Mucosa of descending colon (tissue), 3 donors: ENCODE data around the gene MAPRE2. TPM values are rescaled to one million over a fixed set of nuclear protein-coding genes. Genes with fewer than 3 reads are reported as not detected.

Experiments
- ATAC-seq: fragments of 200-7000 bp; cut with Tn5 transposase; one replicate; pipeline ENCODE4 v1.9.1; 2020; ENCODE audit warnings: mild to moderate bottlenecking, moderate library complexity
- DNase-seq, 3 donors: peaks; one replicate each; pipeline ENCODE4 v3.0.0-alpha.2; 2020
- H3K36me3 ChIP-seq: fragments of 200-600 bp; one replicate; pipeline ENCODE4 v1.8.0; 2021; ENCODE audit warnings: low read depth, mild to moderate bottlenecking
- H3K4me1 ChIP-seq: fragments of 200-600 bp; one replicate; pipeline ENCODE4 v1.8.0; 2021; ENCODE audit warnings: low read depth, mild to moderate bottlenecking
- H3K4me3 ChIP-seq: fragments of 200-600 bp; one replicate; pipeline ENCODE4 v1.8.0; 2021; ENCODE audit warnings: mild to moderate bottlenecking
- H3K9me3 ChIP-seq: fragments of 200-600 bp; one replicate; pipeline ENCODE4 v1.8.0; 2021; ENCODE audit warnings: mild to moderate bottlenecking
- CTCF ChIP-seq: fragments of 200-600 bp; IDR thresholded peaks from one replicate; pipeline ENCODE4 v1.8.0; 2022; ENCODE audit warnings: antibody characterized with exemption, mild to moderate bottlenecking
- intact Hi-C, 2 donors: fragments of 100-400 bp; cut with DNase I in 1 of 2; cut with micrococcal nuclease in 1 of 2; formaldehyde crosslinking; loops; one replicate each; pipeline versions ENCODE4 v1.11.0 to v1.11.1; 2022; cut with DNase I, micrococcal nuclease
- total RNA-seq, 3 donors: library from RNA; stranded (reverse); fragmentation: NEBNext Ultra II Directional in 2 of 3; extraction: Animal tissue kit (Norgen Biotek cat#: 25700) in 2 of 3; gene quantifications; one replicate each; pipeline versions ENCODE4 v1.2.1 to v1.2.4, GENCODE V29; 2021 to 2023
- donor health status: DM: no; HTN: no; CAD: no; lungs with moderate emphysema.
- donor health status: DM: no; HTN: no; CAD: no.
- donor health status: DM: no; HTN: yes; CAD: no.

Gene MAPRE2
- total RNA-seq, 3 donors from 2014 or later, result 26.4 to 31.3 (median 27.3) TPM

- no peak overlapping the region for H3K4me3 ChIP-seq
- TF ChIP-seq CTCF, result no peak
- no peaks in the 10 kb centered on the region for H3K4me1 ChIP-seq
- H3K36me3 ChIP-seq, result no peaks in the 10 kb centered on the region
- DNase-seq (no peak), ATAC-seq (no peak)
- H3K9me3 ChIP-seq, result no peaks in the 10 kb centered on the region
- intact Hi-C loops, result no loop called here
Measured at GRCh38 chr18:35071819-35072247, 30.6 kb downstream of the MAPRE2 start.

- TF ChIP-seq CTCF, result no peak
- DNase-seq (no peak), ATAC-seq (no peak)
Measured at GRCh38 chr18:35072616-35073015, 31.4 kb downstream of the MAPRE2 start.

GRCh38 chr18:35073186-35074105 is 32.2 kb downstream of the MAPRE2 start:
- Histone ChIP-seq H3K4me1 (no peaks in the 10 kb centered on the region), H3K36me3 (no peaks in the 10 kb centered on the region), H3K9me3 (no peaks in the 10 kb centered on the region), H3K4me3 (no peak overlapping the region)
- ATAC-seq (no peak), DNase-seq (no peak)
- intact Hi-C loops, result no loop called here
- TF ChIP-seq CTCF, result no peak

More at GRCh38 chr18:35072616-35073015, 31.4 kb downstream of the MAPRE2 start:
- no peak overlapping the region for H3K4me3 ChIP-seq
- intact Hi-C loops, result no loop called here
- H3K36me3 ChIP-seq, result no peaks in the 10 kb centered on the region
- no peaks in the 10 kb centered on the region for H3K4me1 ChIP-seq
- H3K9me3 ChIP-seq, result no peaks in the 10 kb centered on the region

GRCh38 chr18:35074581-35074980 is 33.4 kb downstream of the MAPRE2 start:
- Histone ChIP-seq H3K9me3 (no peaks in the 10 kb centered on the region), H3K4me3 (no peak overlapping the region), H3K4me1 (no peaks in the 10 kb centered on the region), H3K36me3 (no peaks in the 10 kb centered on the region)
- intact Hi-C loops, result no loop called here
- DNase-seq, result no peak
- TF ChIP-seq CTCF, result no peak
- no peak for ATAC-seq

- TF ChIP-seq CTCF, result no peak
Measured at GRCh38 chr18:35075132-35075531, 33.9 kb downstream of the MAPRE2 start.

More at GRCh38 chr18:35075132-35075531, 33.9 kb downstream of the MAPRE2 start:
- Histone ChIP-seq H3K36me3 (no peaks in the 10 kb centered on the region), H3K4me1 (no peaks in the 10 kb centered on the region), H3K9me3 (no peaks in the 10 kb centered on the region), H3K4me3 (no peak overlapping the region)
- no peak for ATAC-seq
- no peak for DNase-seq
- intact Hi-C loops, result no loop called here
